HG03442 (cell line): ENCODE data around the gene RNU4-1.

ENCODE experiments used
- ATAC-seq: cut with Tn5 transposase; IDR thresholded peaks from one replicate; pipeline ENCODE4 v1.9.1; 2021; ENCODE audit warnings: mild to moderate bottlenecking, moderate library complexity; ENCODE audit not compliant: unreplicated experiment

Gene RNU4-1

DNA sequence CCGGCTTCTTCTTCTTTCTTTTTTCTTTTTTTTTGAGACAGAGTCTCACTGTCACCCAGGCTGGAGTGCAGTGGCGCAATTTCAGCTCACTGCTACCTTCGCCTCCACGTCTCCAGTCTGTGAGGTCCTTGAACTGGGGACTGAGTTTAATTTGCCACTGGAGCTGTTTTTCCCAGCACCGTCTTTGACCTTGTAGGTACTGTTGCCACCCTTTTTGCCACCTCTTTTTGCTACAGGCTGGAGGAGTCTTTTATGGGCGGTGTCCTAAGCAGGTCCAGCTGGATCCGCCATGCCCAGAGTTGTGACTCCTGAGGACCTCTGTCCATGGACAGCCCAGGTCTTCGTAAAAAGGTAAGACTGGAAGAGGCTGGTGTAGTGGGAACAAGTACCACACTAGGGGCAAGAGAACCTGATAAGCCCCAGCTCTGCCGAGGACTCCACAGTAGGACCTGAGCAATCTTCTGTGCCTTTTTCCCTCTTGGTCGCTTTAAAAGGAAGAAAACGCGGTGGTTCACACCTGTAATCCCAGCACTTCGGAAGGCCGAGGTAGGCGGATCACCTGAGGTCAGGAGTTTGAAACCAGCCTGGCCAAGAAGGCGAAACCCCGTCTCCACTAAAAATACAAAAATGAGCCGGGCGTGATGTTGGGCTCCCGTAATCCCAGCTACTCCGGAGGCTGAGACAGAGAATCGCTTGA, 2.3 kb downstream of the RNU4-1 start:
- no peak for ATAC-seq

DNA sequence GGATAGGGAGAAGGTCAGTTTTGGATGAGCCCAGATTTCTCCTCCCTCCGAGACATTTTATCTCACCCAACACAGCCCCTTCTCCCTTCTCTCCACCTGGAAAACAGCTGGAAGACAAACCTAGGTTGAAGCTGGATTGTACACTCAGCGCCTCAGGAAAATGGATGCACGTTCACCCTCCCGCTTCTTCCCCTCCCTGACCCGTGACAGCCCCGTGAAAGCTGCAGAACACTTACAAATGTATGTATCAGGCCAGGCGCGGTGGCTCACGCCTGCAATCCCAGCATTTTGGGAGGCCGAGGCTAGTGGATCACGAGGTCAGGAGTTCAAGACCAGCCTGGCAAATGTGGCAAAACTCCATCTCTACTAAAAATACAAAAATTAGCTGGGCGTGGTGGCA, 5.5 kb downstream of the RNU4-1 start:
- no peak for ATAC-seq

DNA sequence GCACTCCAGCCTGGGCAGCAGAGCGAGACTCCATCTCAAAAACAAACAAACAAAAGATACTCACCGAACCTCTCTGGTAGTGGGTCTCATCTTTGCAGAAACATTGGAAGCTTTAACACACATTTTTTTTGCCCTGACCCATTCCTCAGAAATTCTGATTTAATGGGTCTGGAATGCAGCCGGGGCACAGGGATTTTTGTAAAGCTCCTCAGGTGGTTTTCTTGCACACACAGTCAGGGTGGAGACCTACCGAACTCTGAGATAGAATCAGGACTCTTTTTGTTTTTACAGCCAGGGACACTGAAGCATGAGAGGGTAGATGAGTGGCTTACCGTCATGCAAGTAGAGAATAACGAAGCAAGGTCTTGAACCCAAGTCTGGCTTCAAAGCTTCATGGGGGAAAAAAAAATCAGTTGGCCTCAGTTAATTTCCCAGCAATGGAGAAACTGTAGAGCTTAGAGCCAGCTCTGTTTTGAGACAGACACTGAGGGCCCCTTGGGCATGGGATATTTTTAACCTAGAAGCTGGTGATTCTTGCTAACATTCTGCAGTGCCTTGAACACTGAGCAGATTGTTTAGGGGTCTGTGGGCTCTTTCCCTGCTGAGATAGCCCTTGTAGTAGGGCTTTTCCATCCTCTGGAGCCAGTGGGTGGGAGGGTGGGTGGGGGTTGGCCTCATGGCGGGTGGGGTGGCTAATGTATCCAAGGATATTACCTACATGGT, 6.1 kb downstream of the RNU4-1 start:
- ATAC-seq, result no peak

DNA sequence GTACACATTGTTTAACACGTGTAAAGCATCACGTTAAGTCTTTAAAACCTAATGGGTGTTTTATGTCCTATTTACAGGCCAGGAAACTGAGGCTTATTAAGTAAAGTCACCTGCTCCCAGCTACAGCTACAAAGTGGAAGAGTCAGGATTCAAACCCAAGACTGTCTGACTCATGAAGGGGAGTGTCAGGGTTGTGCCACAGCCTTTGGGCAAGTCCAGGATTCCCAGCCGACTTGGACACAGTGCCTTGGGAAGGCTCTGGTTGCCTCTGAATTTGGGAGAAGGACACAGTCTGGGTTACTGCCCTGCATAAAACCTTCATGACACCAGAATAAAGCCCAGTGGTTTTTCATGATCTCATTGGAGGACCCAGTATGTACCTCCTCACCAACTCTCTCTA, 8.7 kb downstream of the RNU4-1 start:
- ATAC-seq, result no peak

DNA sequence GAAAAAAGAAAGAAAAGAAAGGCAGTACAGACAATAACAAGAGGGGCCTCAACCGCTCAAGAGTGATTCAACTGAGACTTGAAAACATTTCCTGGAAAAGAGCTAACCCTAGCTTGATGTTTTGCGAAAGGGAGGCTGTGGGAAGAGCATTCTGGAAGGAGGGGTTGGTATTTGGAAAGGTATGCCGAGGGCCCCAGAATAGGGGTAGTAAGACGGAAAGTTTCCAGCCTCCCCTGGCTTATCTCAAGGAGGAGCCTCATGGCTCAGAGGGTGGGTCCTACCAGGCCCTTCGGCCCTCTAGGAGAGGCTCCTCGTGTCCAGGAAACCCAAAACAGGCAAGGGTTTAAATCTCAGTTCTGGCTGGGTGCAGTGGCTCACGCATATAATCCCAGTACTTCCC, 9.7 kb downstream of the RNU4-1 start:
- no peak for ATAC-seq

DNA sequence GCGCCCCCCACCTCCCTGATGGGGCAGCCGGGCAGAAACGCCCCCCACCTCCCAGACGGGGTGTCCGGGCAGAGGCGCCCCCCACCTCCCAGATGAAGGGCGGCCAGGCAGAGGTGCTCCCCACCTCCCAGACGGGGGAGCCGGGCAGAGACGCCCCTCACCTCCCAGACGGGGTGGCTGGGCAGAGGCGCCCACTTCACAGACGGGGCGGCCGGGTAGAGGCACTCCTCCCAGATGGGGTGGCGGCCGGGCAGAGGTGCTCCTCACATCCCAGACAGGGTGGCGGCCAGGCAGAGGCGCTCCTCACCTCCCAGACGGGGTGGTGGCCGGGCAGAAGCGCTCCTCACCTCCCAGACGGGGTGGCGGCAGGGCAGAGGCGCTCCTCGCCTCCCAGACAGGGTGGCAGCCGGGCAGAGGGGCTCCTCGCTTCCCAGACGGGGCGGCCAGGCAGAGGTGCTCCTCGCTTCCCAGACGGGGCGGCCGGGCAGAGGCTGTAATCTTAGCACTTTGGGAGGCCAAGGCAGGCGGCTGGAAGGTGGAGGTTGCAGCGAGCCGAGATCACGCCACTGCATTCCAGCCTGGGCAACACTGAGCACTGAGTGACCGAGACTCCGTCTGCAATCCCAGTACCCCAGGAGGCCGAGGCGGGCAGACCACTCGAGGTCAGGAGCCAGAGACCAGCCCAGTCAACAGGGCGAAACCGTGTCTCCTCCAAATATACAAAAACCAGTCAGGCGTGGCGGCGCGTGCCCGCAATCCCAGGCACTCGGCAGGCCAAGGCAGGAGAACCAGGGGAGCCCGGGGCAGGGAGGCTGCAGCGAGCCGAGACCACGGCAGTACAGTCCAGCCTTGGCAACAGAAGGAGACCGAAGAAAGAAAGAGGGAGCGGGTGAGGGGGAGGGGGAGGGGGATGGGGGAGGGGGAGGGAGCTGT, 14.6 kb downstream of the RNU4-1 start:
- ATAC-seq, result no peak

DNA sequence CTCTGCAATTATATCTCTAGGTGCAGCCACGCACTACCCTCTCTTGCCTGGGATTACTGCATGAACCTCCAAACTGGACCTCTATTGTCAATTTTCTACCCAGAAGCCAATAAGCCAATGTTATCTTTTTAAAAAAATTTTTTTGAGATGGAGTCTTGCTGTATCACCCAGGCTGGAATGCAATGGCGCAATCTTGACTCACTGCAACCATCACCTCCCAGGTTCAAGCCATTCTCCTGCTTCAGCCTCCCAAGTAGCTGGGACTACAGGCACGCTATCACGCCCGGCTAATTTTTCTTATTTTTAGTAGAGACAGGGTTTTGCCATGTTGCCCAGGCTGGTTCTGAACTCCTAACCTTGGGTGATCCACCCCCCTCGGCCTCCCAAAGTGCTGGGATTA, 16.3 kb downstream of the RNU4-1 start:
- no peak for ATAC-seq

DNA sequence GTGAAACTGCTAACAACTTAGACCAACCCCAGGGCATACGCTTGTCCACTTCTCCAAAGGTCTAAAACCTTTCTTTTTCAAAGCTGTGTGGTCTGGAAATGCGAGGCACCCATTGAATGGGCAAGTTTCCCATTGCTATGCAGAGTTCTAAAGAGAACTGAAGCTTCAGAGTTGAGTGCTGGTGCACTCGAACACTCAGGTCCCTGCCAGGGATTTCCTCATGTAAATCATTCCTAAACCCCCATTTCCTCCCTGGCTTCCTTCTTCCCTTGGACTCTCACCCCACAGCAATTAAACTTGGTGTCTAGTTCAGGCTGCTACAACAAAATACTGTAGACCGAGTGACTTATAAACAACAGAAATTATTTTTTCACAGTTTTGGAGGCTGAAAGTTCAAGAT, 25.3 kb downstream of the RNU4-1 start:
- no peak for ATAC-seq

DNA sequence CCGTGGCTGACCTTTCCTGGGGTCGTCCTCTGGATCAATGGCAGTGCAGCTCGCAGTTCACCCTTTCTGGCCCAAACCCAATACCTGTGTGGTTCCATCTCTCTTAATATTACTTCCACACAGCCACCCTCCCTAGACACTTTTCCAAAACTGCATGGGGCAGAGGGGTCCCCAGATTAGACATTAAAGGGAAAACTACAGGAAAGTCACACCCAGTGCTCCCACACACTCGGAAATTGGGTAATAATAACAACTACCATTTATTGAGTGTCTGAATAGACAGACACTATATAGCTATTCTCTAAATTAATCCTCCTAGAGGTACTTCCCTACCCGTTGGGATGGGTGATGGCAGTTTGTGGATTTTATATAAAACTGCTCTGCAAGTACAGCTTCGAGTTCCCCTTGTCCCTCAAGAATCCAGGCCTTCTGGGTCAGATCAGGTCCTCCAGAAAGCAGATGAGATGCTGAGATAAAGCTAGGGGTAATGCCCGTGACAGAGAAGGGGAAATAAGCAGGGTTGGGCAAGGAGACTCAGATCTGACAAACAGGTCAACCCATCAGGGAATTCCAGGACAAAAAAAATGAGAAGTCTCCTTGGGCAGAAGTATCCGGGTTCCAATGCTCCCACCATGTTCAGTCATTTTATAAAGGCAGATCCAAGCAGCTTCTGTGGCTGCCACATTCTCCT, 26.7 kb downstream of the RNU4-1 start:
- no peak for ATAC-seq

DNA sequence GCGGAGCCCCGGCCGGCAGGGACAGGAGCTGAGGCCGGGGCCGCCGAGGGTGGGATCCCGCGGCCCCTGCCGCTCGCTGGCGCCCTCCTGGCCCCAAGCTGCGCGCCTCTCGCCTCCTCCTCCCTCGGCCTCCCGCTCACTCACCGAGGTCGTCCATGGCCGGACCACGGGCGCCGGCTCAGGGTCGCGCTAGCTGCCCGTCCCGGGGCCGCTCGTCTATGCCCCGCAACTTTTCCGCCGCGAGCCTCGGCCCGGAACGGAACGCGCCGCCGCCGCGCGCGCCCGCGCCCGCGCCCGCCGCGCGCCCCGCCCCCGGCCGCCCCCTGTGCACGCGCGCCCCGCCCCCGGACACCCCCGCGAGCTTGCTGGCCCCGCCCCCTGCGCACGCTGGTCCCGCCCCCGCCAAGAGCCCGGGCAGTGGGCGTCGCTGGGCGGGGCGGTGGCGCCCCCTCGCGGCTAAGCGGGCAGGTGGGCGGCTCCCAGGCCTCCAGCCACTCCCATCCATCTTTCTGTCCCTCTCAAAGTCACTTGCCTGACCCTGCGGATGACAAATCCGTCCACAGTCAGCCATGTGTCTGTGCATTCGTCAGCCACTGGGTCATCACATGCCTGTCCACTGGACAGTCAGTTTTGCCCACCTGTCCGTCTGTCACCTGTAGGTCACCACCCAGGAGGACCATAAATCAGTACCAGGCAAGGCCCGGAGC, 27.4 kb downstream of the RNU4-1 start, which contains the start of gene PXN:
Gene PXN, minus strand, starts transcription at position 258 of the 707 bp plus-strand sequence. Its CDS starts 101 bp downstream, at position 157.
- peak; percentile 67 for ATAC-seq

DNA sequence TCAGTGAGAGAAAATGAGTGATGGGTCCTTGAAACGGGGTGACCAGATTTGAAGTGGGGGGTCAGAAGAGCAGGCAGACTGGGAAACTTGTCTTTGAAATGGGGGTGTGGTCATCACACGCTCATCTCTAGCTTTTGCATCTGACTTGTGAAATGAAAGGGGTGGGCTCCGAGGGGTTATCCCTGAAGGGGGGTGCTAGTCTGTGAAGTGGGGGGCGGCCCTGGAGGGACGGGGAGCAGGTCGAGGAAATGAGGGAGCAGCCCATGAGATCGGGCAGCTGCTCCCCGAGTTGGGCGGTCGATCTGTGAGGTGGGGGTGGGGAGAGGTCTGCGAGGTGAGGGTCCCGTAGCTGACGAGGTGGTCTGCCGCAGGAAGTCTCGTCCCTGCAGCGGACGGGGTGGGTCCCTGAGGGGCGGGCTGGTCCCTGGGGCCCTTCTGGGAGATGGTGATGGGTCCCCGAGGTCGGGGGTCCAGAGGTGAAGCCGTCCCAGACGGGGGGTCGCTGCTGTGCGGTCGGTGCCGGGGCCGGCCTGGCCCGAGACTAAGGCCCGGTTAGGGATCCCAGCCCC, 28.0 kb downstream of the RNU4-1 start:
- peak; percentile 24 for ATAC-seq

DNA sequence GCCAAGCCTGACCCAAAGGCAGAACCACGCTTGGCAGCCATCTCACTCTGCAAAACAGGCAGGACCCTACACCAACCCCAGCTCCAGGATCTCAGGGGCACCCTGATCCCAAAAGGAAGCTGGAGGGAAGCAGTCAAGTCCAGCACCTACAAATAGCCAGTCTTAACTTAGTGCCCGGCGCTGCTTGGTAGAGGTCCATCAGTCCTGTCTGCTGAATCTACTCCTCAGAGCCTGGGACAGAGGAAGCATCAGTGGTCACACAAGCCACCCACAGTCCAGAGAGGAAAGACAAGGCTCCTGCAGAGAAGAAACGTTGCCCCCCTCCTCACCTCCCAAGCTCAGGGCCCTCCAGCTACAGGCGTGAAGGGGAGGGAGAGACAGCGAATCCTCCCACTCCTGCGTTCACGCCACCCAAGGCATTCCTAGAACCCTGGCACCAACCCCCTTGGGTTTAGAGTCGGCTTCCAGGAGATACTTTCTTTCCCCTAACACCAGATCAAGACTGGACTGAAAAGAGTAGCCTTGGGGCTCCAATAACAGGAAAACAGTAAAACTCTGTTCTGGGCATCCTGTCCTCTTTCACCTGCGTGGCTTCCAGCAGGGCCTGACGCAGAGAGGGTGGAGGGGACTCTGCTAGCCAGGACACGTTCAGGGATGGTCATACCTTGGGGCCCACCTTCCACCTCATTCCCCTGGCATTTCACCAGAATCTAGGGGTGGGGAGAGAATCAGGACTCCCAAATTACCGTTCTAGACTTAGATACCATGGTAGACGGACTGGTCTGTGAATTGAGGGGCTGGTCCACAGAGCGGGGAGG, 28.7 kb downstream of the RNU4-1 start:
- no peak for ATAC-seq

DNA sequence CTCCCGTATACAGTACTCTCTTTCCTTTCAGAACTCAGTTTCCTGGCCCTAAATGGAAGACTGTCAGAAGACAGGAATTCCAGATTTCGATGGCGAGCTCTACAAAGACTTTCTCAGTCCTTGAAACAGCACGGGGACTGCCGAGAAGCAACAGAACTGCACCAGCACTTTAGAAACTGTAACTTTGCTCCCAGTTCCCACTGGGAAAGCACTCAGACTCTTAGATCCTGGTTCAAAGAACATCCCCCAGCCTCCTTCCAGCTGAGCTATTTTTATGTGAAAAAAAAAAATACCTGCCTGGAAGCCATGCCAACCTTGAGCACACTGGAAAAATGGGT, 29.3 kb downstream of the RNU4-1 start:
- ATAC-seq, result no peak

DNA sequence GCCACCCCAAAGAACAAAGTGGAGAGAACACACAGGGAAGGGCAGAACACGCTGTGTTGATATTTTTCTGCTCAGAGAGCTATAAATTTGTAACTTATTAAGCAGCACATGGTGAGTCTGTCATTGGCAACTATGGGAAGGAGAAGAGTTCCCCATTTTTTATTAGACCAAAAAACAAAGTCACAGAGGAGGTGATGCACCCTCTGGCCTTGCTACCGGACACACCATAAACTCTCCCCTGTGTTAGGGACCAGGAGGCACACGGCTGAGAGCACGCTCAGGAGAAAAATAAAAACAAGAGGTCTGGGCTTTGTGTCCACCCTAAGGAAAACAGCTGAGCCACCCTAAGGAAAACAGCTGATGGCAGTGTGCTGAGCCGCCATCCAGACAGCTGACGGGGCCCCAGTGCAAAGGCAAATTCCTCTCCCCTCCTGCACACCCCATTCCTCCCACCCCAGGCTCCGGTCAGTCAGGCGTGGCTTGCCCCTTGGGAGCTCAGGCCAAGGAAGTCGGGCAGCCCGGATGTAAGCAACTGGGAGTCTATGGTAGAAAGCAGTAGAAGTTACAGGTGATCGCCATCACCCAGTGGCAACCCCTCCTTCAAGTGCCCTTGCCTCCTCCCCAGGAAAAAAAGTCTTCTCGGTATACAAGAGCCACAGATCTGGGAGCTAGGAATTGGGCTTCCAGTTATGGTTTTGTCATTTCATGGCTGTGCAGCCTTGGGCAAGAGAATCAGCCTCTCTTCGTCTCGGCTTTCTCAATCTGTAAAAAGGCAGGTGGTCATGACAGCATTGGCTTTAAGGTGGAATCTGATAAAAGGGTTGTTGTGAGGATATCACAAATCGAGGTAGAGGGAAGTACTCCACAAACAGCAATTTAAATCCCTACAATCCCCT, 29.9 kb downstream of the RNU4-1 start:
- no peak for ATAC-seq

DNA sequence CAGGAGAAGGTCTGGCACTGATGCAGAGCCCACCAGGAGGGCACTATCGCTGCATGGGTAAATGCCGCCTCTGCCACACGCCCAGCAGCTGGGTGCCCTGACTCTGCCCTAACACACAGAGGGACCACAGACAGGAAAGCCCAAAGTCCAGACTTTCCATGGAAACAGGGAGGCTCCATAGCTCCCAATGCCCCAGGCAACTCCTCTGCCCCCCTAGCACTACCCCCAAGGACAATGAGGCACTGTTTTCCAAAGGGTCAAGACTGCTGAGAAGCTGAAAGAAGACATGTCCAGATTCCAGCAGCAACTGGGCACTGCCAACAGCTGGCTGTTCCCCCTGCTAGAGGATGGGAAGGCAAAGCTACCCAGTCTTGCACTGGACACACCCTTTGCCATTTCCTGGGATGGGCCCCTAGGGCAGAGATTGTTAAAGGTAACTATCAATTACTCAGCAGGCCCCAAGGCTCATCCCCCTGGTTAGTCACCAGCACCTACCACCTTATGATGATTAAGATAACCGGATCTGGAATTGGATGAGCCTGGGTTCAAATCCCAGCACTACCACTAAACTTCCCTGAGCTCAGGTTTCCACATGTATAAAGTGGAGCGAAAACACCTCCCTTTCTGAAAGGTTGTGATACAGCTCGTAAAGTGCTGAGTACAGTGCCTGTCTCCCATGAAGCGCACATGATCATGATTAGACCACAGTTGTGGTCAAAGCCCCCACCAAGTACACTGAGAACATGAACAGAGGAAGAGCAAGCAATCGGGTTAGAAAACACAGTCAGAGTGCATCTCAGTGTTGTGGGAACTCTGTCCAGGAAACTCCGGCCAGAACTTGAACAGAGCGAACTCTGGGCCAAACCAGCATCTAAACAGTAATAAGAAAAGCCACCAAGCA, 30.8 kb downstream of the RNU4-1 start:
- no peak for ATAC-seq

DNA sequence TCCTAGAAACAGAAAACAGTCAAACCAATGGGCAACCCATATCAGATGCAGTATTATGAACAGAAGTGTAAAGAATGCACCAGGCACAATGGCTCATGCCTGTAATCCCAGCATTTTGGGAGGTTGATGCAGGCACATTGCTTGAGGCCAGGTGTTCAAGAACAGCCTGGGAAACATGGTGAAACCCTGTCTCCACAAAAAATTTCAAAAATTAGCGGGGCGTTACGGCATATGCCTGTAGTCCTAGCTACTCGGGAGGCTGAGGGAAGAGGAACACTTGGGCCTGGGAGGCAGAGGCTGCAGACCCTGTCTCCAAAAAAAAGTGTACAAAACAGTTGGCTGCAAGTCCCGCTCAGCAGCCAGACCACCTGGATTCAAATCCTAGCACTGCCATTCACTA, 32.4 kb downstream of the RNU4-1 start:
- no peak for ATAC-seq
